Stimulated activated CD4-positive, alpha-beta T cell treated with anti-CD3 and anti-CD28 coated beads, TNF-alpha, amount 100 ng/mL, for 1 hour (primary cell): ENCODE measurements around the gene ATP13A1.
A peak's percentile ranks its signal among the peaks of the same experiment; 100 is the strongest.

ENCODE experiments used
- DNase-seq, 3 donors: peaks; one replicate each; pipeline ENCODE4 v3.0.0-alpha.2; 2020; ENCODE audit warnings: low read depth in 3 of 3, low spot score in 1 of 3

The ATP13A1 gene

DNA sequence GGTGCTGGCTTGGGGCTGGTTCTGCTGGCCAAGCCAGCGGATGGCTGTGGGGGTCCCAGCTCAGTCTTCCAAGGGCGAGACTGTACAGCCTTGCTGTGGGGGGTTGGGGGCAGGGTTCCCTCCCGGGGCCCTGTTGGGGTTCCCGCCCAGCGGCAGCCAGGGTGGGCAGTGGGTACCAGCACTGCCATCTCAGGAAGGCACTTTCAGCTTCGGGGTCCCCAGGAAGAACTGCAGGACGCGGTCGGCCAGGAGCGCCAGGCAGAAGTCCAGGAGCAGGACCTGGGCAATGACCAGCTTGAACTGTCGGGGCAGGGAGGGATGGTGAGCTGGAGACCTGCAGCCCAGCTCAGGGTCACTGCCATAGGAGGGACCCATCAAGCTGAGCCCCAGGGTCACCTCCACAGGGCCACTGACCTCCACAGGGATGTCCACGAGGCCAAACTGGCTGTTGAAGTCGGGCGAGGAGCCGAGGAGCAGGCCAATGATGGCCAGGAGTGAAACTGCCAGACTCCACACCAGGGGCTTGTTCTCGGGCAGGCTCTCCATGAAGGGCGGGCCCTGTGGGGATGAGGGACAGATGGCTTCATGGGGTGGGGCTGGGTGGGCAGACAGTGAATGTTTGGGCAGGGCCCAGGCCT, 18.1 kb downstream of the ATP13A1 start:
- no peak for DNase-seq

DNA sequence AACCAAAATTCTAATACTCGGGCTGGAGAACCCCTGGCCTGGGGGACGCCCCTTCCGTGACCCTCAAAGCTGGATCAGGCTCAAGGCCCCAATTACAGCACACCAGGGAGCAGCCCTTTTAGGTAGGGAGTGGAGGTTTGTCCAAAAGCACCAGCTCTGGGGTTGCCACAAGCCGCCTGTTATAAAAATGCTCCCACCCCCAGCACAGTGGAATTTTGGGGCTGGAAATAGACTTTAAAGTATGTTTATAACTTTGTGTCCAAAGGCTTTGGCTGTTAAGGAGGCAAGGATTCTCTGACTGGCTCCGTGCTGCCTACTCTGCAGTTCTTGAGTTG, 19.5 kb downstream of the ATP13A1 start:
- no peak for DNase-seq

- DNase-seq, result peak; percentile 77 to 80 (median 80)
Measured at GRCh38 chr19:19643158-19644053, 20.1 kb downstream of the ATP13A1 start, which contains the start of gene GMIP. TSS of gene GMIP (minus strand) at chr19:19643657. CDS start at chr19:19643529, 128 bp downstream.

GRCh38 chr19:19642506-19643157, 20.8 kb downstream of the ATP13A1 start:
- DNase-seq, result no peak

DNA sequence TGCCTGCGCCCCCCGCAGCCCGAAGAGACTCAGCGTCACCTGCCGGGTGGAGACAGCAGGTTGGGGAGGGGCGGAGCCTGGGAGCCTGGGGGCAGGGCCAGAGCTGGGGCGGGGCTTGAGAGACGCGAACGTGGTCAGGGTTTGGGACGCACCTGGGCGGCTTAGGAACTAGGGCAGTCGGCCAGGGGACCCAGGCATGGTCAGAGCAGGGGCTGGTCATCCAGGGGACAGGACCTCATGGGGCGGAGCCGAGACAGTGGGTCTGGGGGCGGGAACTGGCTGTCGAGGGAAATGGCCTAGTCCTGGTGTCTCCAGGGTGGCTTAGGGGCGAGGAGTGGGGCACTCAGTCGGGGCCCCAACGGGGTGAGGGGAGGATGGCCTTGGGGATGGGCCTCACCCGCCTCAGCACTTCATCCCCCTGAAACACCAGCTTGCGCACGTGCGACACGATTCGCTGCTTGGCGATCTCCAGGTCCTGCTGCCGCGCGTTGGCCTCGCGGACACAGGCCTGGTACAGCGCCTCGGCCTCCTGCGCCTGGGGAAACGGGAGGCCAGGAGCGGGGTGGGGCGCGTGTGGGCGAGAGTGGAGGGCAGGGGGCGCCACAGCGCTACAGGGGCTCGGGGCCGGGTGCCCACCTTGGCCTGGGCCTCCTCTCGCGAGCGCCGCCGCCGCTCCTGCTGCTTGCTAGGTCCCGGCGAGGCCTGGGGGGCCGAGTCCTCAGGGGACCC, 25.8 kb downstream of the ATP13A1 start:
- no peak for DNase-seq

DNA sequence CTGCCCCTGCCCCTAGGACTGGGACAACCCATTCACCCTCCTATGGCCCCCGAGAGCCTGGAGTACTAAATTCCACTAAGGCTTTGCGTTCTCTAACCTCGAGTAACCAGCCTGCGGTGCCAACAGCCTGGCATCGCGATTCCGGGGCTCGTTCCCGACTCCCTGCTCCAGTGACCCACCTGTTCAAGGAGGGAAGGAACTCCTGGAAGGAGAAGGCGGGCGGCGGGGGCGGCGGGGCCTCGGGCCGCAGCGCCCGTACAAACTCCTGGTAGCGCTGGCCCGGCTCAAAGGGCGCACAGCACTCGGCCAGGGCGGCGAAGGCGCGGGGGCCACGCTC, 26.3 kb downstream of the ATP13A1 start:
- DNase-seq, result no peak

DNA sequence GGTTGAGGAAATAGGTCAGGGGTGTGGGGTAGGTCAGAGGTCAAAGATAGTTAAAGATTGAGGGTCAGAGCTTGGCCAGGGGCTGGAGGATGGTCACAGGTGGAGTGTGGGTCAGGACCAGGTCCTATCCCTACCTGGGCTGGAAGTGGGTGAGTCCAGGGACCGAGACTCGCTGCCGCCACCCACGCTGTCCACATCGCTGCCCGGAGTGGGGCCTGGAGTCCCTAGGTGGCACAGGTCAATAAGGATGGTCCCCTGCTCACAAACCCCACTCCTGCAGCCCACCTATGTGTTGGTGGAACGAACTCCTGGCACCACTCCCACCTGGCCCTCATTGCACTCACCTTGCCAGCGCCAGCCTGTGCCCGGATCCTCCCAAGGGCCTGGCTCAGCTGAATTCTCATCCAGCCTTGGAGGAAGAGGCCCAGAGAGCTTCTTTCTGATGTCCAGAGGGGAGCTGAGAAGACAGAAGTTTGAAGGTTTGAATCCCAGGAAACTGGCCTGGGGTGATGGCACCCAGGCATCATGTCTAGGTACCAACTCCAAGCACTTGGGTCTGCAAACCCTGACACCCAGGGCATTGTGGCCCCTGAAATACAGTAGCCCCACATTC, 26.8 kb downstream of the ATP13A1 start:
- no peak for DNase-seq

DNA sequence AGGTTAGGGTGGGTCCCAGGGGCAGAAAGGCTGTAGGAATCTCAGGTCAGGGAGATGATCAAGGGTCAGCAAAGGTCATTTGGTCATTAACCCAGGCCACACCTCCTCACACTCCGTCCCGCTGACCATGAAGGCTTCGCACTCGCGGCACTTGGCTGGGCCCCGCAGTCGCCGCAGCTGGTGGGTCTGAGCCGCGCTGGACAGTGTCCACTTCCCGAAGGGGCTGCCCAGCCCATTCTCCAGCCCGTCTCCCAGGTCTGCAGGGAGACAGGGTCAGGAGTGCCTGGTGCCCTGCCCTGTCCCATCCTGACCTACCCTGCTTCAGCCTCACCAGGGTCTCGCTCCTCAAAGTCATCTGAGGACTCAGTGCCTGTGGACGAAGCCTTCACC, 28.2 kb downstream of the ATP13A1 start:
- no peak for DNase-seq

DNA sequence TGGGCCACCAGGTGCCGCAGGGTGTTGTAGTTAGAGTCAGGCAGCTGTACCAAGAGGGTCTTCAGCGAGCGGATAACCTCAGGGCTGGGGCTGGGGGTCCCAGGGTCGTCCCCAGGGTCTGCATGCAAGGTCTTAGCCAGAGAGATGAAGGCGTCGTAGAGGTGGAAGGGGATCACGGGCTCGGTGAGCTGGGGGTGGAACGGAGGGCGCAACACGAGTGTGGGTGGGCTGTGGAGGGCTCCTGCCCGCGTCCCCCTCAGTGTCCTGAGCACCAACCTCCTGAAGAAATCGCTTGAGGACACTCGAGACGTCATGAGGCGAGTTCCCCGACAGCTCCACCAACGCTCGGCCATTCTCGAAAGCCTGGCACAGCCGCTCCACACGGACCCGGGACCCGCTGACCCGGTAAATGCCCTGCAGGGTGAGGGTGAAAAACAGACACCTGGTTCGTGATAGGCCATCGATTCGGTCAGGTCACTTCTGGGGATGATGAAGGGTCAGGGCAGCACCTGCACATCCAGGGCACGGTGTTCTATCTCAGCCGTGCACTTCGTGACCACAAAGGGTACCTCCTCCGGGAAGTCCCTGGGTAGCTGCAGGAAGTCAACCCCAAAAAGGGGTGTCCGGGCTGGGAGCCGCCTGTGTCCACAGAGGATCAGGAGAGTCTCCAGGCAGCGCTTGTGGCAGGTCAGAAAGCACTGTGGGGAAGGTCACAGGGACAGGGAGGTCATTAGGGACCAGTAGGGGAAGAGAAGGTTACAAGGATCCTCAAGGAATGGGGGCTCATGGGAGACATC, 28.8 kb downstream of the ATP13A1 start:
- DNase-seq, result no peak

DNA sequence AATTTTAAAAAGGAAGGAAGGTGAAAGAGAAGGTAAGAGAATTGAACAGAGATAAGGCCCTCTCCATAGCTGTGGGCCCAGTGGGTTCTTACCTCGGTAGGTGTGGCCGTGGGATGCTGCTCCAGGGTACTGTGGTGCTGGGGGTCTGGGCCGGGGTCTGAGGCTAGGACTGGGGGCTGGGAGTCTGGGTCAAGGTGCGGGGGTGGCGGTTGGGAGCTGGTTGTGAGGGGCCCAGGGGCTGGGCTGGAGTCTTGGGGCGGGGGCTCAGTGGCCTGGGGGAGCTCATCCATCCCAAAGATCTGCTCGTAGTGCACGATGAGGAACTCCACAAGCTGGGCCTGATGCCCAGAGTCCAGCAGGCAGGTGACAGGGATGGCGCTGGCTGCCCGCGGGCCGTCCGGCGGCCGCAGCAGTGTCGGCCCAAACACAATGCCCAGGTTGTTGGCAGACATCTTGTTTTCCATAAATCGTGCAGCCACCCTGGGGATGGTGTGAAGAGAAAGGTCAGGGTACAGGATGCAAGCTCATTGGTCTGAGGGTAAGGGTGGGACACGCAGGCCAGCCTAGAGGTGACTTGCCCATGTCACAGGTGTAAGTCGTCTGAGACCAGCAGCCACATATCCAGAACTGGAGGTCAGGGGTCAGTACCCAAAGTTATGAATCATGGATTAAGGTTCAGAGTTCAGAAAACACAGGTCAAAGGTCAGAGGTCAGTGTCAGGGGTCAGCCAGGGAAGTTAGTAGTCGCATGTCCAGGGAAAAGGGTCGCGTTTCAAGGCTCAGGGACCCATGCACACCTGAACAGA, 29.6 kb downstream of the ATP13A1 start:
- DNase-seq, result no peak

- no peak for DNase-seq
Measured at GRCh38 chr19:19632661-19633060, 30.8 kb downstream of the ATP13A1 start.

DNA sequence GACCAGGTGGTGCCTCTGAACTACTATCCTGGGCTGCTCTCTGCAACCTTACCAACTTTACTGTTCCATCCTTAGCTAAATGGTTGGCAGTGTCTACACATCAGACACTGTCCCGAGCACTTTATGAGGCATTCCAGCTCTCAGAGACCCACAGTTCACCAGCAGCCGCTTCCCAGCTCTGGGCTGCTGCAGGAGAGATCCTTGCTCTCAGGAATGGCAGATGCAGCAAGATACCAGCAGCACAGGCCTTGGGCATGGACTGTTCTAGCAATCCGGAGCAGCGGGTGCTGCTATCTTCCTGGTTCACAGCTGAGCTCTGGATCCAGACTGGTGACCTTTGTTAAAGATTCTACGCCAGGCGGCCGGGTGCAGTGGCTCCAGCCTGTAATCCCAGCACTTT, 32.1 kb downstream of the ATP13A1 start:
- no peak for DNase-seq

- DNase-seq, result no peak
Measured at GRCh38 chr19:19630426-19630825, 33.0 kb downstream of the ATP13A1 start.

GRCh38 chr19:19630062-19630414, 33.4 kb downstream of the ATP13A1 start:
- DNase-seq, result no peak

DNA sequence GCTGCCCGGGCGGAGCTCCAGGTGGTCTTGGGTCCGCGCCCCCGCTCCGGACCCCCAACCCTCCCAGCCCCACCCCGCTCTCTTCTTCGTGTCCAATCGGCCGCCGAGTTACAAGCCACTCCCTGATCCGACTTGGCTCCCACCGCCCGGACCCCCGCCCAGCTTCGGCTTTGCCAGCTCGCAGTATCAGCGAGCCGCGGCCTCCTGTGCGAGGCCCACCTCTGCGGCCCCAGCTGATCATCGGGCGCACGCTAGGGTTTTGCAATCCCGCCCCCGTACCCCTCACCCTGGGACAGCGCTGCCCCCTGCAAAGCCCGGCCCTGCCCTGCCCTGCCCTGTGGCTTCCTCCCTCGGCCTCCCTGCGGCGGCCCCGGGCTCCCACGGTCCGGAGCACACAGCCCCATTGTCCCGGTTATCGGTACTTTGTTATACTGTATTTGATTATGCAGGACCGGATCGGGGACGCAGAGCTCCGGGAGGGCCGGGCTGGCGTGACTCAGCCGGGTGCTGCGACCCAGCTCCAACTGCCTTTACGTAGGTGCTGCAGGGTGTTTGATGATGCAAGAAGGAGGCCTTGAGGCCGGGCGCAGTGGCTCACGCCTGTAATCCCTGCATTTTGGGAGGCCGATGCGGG, 34.9 kb downstream of the ATP13A1 start:
- peak in 1 of 3 donors; percentile 37 for DNase-seq

- DNase-seq, result peak; percentile 61 to 67 (median 66)
Measured at GRCh38 chr19:19627621-19628500, 35.6 kb downstream of the ATP13A1 start, which contains the start of gene LPAR2. TSS of gene LPAR2 (minus strand) at chr19:19628220. CDS start at chr19:19627275, 945 bp downstream.

DNA sequence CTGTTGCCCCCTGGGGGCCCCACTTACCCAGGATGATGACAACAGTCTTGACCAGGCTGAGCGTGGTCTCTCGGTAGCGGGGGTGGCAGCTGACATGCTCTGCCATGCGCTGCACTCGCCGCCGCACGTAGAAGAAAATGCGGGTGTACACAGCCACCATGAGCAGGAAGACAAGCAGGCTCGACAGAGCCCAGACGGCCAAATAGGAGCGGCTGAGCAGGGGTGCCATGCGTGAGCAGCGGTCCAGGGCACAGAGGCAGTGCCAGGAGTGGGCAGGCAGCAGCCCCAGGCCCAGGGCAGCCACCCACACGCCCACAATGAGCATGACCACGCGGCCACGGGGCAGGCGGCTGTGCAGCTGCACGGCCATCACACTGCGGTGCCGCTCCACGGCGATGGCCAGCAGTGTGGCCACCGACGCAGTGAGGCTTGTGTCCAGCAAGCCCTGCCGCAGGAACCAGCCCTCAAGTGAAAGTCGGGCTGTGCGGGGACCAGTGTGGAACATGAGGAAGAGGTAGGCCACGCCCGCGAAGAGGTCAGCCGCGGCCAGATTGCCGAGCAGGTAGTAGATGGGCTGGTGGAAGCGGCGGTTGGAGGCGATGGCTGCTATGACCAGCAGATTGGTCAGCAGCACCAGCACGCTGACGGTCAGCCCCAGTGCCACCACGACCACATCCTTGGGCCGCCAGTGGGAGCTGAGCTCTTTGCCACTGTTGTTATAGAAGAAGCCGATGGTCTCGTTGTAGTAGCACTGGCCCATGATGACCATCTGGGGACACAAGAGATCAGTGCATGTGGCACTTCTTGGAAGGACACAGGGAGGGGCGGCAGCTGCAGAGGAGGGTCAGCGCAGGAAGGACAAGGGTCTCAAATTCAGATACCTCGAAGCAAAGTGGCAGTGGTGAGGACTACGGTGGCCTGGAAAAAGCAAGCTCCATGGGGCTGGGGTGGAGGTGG, 36.7 kb downstream of the ATP13A1 start:
- no peak for DNase-seq
